Activated CD8-positive, alpha-beta memory T cell treated with anti-CD3 and anti-CD28 coated beads for 4 hours (primary cell): ENCODE measurements around the gene NPPC.
"Not testable (repeated sequence)": the region's sequence is repeated elsewhere in the genome, so short reads cannot be mapped to it uniquely, and the experiment has no call there.

ENCODE experiments used
- DNase-seq, 2 donors: peaks; one replicate each; pipeline ENCODE4 v3.0.0-alpha.2; 2020; ENCODE audit warnings: low read depth in 2 of 2

NPPC gene

DNA sequence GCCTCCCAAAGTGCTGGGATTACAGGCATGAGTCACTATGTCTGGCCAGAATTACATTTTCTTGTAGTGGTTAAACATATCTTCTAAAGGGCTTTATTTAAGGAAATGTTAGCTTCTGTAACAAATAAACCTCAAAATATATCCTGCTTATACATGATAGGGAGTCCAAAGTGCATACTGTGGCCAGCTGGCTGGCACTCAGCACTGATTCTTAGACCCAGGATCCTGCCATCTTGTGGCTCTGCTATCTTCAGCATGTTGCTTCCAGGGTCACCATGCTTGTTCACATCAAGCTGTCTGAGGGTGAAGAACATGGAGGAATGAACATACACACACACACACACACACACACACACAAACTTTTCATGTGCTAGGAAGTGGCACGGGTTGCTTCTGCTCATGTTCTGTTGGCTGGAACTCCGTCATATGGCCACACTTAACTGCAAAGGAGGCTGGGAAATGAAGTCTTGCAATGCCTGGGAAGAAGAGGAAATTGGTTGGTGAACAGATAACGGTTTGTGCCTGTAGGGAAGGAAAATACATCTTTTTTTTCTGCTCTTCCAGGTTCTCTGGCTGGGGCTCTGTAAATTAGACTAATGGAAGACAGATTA is 40.0 kb downstream of the NPPC start:
- DNase-seq, result no peak

DNA sequence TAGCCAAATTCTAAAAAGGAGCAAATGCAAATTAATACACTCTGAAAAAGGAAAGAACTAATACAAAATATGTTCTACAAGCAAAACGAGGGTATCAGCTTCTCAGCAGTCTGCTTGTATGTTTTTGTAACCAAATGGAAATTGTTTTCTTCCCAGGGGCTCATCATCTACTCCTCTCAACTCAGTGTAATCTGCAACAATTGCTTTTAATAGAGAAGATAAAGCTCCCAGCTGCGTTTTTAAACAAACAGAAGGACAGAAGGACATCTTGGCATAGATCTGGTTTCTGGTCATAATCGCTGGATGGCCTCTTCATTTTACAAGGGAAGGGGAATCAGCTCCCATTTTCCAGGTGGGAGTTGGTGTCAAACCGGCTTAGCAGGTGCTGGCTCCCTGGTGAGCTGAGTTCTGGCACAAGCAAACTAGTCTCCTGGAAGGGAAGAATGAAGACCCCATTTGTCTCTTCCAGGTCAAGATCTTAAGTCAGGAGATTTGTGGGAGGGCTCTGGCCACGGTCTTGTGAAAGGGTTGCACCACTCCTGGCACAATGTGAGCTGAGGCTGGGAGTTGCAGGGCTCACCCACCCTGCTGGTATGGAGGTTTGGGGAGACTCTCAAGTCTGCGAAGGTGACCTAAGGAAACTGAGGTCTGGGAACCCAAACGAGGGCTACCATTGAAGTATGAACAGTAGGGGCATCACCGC is 41.6 kb downstream of the NPPC start:
- no peak for DNase-seq

DNA sequence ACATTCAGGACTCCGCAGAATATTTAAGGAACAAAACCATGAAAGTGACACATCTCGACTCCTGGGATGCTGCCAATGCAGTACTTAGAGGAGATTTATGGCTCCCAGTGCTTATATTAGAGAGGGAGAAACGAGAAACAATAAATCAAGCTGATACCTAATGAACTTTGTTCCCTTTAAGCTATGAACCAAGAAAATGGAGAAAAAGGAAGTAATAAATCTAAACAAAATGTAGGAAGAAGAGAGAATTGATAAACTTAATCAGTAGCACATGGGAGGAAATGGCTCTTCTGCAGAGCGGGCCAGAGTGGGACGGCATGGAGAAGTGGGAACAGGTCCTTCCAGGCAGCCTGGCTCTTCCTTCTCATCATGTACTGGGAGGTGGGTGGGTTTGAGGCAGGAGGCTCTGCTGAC is 42.7 kb downstream of the NPPC start:
- DNase-seq, result no peak

DNA sequence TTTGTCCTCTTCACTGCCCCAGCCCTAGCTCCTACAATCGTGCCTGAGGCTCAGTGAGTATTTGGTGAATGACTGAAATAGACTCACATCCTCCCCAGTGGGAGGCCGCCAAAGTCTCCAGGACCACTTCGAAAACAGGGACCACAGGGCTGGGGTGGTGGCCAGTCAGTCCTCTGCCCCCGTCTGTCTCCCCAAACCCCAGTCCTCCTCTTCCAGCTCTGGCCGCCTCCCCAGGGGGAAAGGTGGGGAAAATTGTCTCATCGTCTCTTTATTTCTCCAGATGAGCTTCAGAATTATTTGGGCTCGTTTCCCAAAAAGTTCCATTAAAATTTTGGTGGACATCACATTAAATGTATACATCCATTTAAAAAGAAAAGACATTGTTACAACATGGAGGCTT is 43.5 kb downstream of the NPPC start:
- no peak for DNase-seq

DNA sequence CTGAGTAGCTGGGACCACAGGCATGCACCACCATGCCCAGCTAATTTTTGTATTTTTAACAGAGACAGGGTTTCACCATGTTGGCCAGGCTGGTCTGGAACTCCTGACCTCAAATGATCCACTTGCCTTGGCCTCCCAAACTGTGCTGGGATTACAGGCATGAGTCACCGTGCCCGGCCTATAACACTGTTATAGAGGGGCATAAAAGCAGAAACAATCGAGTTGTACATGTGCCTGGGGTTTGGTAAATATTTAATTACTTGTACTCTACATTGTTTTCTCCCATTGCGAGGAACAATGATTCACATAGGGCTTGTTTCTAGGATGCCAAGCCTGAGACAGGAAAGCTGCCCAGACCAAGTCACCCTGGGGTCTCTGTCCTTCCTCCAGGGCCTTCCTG is 45.8 kb downstream of the NPPC start:
- not testable (repeated sequence) for DNase-seq

DNA sequence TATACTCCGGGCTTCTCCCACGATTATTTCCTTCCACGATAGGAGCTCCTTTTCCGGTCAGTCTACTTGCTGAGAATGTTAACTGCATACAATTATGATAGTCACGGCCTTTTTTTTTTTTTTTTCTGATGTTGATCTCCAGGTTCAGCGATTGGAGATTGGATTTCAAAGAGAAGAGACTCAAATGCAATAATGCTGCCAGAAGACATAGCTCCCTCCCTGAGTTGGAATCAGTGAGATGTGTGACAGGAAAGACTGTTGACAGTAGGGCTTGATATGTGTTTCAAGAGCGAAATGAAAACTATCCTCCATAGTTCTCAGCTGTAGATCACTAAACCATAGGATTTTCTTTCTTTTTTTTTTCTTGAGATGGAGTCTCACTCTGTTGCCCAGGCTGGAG is 47.0 kb downstream of the NPPC start:
- DNase-seq, result no peak

DNA sequence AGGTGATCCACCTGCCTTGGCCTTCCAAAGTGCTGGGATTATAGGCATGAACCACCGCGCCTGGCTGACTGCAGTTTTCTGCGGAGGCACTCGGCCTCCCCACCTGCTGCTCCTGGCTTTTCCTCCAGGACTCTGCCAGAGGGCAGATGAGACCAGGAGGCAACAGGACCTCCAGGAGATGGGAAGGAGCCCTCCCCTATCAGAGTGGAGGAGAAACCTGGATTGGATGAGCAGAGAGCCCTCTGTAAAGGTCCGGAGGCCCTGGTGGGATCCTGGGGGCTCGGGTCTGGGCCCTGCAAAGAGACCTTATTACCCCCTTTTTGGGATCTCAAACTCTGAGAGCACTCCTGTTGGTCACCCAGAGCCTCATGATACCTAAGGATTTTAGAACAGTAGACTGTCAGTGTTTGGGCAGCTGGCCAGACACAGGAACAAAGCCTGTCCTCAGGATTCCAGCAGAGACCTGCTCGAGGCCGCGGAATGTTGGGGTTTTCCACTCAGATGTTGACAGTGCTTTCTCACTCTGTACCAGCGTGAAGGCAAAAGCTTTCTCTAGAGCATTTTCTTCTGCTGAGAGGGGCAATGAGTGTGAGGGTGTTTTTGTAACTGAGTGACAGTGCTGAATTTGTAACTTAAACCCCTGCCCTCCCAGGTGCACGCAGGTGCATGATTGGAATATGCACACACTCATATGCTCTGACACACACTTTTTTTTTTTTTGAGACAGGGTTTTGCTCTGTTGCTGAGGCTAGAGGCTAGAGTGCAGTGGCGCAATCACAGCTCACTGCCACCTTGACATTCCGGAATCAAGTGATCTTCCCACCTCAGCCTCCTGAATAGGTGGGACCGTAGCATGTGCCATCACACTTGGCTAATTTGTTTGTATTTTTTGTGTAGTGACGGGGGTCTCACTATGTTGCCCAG is 48.4 kb downstream of the NPPC start:
- no peak for DNase-seq

DNA sequence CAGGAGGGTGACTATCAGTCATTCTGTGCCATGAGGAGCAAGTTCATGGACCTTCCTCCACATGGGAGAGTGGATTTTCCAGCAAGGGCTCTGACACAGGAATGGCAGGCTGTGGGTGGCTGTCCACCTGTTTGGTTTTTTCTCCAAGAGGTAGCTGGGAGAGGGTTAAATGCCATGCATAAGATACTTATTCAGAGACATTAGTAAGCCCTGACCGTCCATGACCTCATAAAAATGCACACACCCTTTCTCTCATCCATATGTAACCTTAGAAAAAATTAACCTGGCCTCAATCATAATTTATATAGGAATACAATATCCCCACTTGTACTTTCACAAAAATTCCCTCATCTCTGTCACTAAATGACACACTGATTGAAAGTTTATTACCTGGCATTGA is 51.3 kb downstream of the NPPC start:
- DNase-seq, result no peak
